GM10266 (cell line): ENCODE results near the gene TUG1.

Source experiments
- DNase-seq: peaks from one replicate; pipeline ENCODE4 v3.0.0; 2012; ENCODE audit errors: extremely low spot score
- TF ChIP-seq, protein P1 (sequence below): IDR thresholded peaks from 2 replicates; pipeline ENCODE4 v1.5.1; 2012; ENCODE audit warnings: mild to moderate bottlenecking, low read depth; ENCODE audit not compliant: control insufficient read depth, insufficient read depth; ENCODE audit errors: missing control alignments

The TUG1 gene

GRCh38 chr22:30947173-30947815 lies 21.8 kb upstream of the TUG1 start:
- TF ChIP-seq, protein P1, sequence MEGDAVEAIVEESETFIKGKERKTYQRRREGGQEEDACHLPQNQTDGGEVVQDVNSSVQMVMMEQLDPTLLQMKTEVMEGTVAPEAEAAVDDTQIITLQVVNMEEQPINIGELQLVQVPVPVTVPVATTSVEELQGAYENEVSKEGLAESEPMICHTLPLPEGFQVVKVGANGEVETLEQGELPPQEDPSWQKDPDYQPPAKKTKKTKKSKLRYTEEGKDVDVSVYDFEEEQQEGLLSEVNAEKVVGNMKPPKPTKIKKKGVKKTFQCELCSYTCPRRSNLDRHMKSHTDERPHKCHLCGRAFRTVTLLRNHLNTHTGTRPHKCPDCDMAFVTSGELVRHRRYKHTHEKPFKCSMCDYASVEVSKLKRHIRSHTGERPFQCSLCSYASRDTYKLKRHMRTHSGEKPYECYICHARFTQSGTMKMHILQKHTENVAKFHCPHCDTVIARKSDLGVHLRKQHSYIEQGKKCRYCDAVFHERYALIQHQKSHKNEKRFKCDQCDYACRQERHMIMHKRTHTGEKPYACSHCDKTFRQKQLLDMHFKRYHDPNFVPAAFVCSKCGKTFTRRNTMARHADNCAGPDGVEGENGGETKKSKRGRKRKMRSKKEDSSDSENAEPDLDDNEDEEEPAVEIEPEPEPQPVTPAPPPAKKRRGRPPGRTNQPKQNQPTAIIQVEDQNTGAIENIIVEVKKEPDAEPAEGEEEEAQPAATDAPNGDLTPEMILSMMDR = no peak
- no peak for DNase-seq

DNA sequence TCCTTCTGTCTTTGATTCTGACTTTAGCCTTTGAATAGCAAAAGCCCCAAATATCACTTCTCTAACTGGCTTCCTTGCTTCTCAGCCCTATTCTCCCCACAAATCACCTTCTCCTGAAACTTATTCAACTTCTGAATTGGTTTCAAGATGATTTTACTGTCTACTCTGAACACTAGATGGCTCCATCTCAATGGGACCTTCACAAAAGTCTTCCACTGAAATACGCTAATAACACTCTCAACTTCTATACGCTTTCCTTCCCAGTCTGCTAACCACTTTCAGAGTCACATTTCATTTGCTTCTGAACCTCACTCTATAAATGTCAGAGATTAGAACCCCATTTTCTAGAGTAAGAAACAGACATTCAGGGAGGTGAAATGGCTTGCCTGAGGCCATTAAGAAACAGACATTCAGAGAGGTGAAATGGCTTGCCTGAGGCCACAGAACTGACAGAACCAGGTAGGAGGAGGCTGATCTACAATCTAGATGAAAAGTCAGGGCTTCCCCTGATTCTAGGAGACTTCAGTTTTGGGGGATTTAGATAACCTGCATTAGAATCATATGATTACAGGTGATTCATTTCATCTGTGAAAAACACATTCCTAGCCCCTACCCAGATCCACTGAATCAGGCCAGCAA lies 21.1 kb upstream of the TUG1 start:
- DNase-seq = peak; percentile 34
- TF ChIP-seq, protein P1 = peak; percentile 35

DNA sequence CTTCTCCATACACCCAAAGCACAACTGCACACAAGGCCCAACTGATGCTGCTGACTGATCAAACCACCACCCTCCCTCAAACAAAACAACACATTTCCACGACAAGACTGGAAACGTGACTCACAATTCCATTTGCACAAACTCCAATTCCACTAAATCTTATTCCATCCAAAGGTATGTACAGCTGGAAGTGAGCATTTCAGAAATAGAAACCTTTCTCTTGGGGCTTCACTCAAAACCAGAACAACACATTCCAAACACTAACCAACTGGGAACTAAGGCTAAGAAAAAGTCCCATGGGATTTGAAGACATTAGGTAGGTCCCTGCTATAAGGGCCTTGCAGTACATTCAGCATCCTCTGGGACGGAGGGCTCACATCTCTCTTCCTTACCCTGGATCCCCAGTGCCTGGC lies 20.1 kb upstream of the TUG1 start:
- TF ChIP-seq, protein P1 = no peak
- DNase-seq = no peak

- no peak for DNase-seq
- TF ChIP-seq, protein P1 = no peak
Measured at GRCh38 chr22:30949934-30950660, 19.0 kb upstream of the TUG1 start.

- no peak for DNase-seq
- TF ChIP-seq, protein P1 = no peak
Measured at GRCh38 chr22:30953206-30953605, 15.9 kb upstream of the TUG1 start.

- TF ChIP-seq, protein P1 = no peak
- no peak for DNase-seq
Measured at GRCh38 chr22:30955153-30955552, 13.9 kb upstream of the TUG1 start.

DNA sequence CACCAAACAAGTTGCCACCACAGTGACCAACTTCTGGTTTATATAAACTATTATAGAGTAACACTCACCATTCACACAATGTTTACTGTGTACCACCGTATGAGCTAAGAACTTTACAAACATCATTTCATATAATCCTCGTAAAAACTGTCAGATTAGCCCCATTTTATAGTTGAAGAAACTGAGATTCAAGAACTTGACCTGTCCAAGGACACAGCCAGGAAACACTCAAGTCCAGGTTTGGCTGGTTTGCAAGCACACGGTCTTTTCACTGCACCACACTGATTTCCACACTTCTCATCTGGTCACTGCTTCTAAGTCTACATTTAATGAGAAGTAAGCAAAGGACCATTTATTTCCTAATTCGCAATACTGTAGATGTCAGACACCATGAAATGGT lies 4.2 kb upstream of the TUG1 start:
- TF ChIP-seq, protein P1 = no peak

More for the DNA sequence above, 4.2 kb upstream of the TUG1 start:
- no peak for DNase-seq
